K562 (cell line): Measurements from ENCODE around the gene MYOZ3. TPM values are rescaled to one million over a fixed set of nuclear protein-coding genes. Genes with fewer than 3 reads are reported as not detected.

ENCODE experiments used
- ATAC-seq: fragments of 200-7000 bp; cut with Tn5 transposase; 3 replicates; pipeline ENCODE4 v1.9.1; 2020; ENCODE audit warnings: moderate library complexity
- BruUV-seq: library from RNA; stranded (reverse); fragments of 400-500 nt; replicated peaks from 2 replicates; lab custom pipeline; 2021; lab: Mats Ljungman, UMichigan
- CTCF ChIA-PET: fragments of 300-600 bp; formaldehyde crosslinking; extraction: SDS; loops from one replicate; lab custom pipeline; 2021; ENCODE audit warnings: low intra/inter-chr PET ratio; lab: Yijun Ruan, JAX
- POLR2A ChIA-PET: fragments of 300-600, 350-650 bp; sonication (Branson Sonifier 250); formaldehyde crosslinking; extraction: SDS; loops from one replicate; lab custom pipeline; 2021; ENCODE audit warnings: antibody characterized with exemption, inconsistent platforms; lab: Yijun Ruan, JAX
- DNase-seq, 4 experiments: peaks; one replicate each; pipeline versions ENCODE4 v3.0.0 to v3.0.0-alpha.2; 2011 to 2018; ENCODE audit warnings: low spot score in 3 of 4, mixed read lengths in 3 of 4; ENCODE audit errors: extremely low read depth in 1 of 4
- FAIRE-seq: peaks from 2 replicates; lab custom pipeline; 2011; peaks lifted over from hg19 to GRCh38; lab: Jason Lieb, UNC
- H2AFZ ChIP-seq: 2 replicates; pipeline ENCODE4 v1.6.0; 2011; ENCODE audit warnings: low read depth, low read length, control low read depth, inconsistent platforms
- H3K27ac ChIP-seq: fragments of 200-600 bp; 3 replicates; pipeline ENCODE4 v1.8.0; 2011; ENCODE audit warnings: low read depth, mild to moderate bottlenecking, control low read depth, inconsistent platforms, low read length, moderate library complexity, mixed read lengths; ENCODE audit errors: extremely low read depth
- H3K27me3 ChIP-seq, 2 experiments: fragments of 300-600 bp in 1 of 2; 2 replicates in 1 of 2; 3 replicates in 1 of 2; pipeline versions ENCODE4 v1.6.0 to v1.8.0; 2011; ENCODE audit warnings: inconsistent platforms in 2 of 2, low read length in 2 of 2, mild to moderate bottlenecking in 1 of 2, mixed read lengths in 1 of 2, moderate library complexity in 1 of 2; ENCODE audit not compliant: control insufficient read depth in 2 of 2, insufficient read depth in 2 of 2
- H3K36me3 ChIP-seq: fragments of 300-600 bp; 3 replicates; pipeline ENCODE4 v1.8.0; 2011; ENCODE audit warnings: mild to moderate bottlenecking, low read length, inconsistent platforms; ENCODE audit not compliant: control insufficient read depth, insufficient read depth
- H3K4me1 ChIP-seq, 2 experiments: fragments of 200-600 bp in 1 of 2; replicated peaks in 1 of 2; 2 replicates in 1 of 2; 3 replicates in 1 of 2; pipeline versions ENCODE4 v1.5.1 to v1.8.0; 2011; ENCODE audit warnings: inconsistent platforms in 2 of 2, low read length in 2 of 2, mild to moderate bottlenecking in 1 of 2, mixed read lengths in 1 of 2, moderate library complexity in 1 of 2; ENCODE audit not compliant: control insufficient read depth in 2 of 2, insufficient read depth in 2 of 2
- H3K4me2 ChIP-seq: 2 replicates; pipeline ENCODE4 v1.6.1; 2011; ENCODE audit warnings: low read length, control low read depth, inconsistent platforms, mixed read lengths; ENCODE audit not compliant: insufficient read depth
- H3K4me3 ChIP-seq: fragments of 200-600 bp; sonication (generic), shearing (Covaris generic); 2 replicates; pipeline ENCODE4 v1.5.1; 2016; ENCODE audit warnings: control low read depth, inconsistent platforms
- H3K79me2 ChIP-seq: fragments of 200-600 bp; 3 replicates; pipeline ENCODE4 v1.8.0; 2011; ENCODE audit warnings: low read length, inconsistent platforms; ENCODE audit not compliant: control insufficient read depth, insufficient read depth
- H3K9ac ChIP-seq, 2 experiments: 2 replicates each; pipeline versions ENCODE4 v1.6.0 to v1.6.1; 2011; ENCODE audit warnings: low read depth in 2 of 2, low read length in 2 of 2, control low read depth in 1 of 2, inconsistent platforms in 1 of 2, mild to moderate bottlenecking in 1 of 2, mixed read lengths in 1 of 2; ENCODE audit not compliant: insufficient read depth in 1 of 2
- H3K9me1 ChIP-seq: one replicate; pipeline ENCODE4 v1.6.0; 2011; ENCODE audit warnings: inconsistent platforms, mild to moderate bottlenecking, low read length, moderate library complexity; ENCODE audit not compliant: control insufficient read depth, insufficient read depth
- H3K9me3 ChIP-seq: replicated peaks from 2 replicates; pipeline ENCODE4 v1.5.1; 2011; ENCODE audit warnings: low read depth, low read length, inconsistent platforms; ENCODE audit not compliant: control insufficient read depth, insufficient read depth
- H4K20me1 ChIP-seq: replicated peaks from 2 replicates; pipeline ENCODE4 v1.6.1; 2011; ENCODE audit warnings: low read length, inconsistent platforms, mixed read lengths; ENCODE audit not compliant: control insufficient read depth, insufficient read depth
- CTCF ChIP-seq, 3 experiments: IDR thresholded peaks in 2 of 3; conservative IDR thresholded peaks in 1 of 3; 2 replicates each; pipeline ENCODE4 v1.5.1; 2011 to 2012; ENCODE audit warnings: low read length in 3 of 3, mild to moderate bottlenecking in 3 of 3, control low read depth in 2 of 3, improper control_type of control experiment in 1 of 3, inconsistent platforms in 1 of 3, low read depth in 1 of 3, mixed read lengths in 1 of 3, moderate library complexity in 1 of 3; ENCODE audit not compliant: insufficient read depth in 2 of 3
- EHMT2 ChIP-seq: fragments of 450-650 bp; IDR thresholded peaks from 2 replicates; pipeline ENCODE4 v1.6.1; 2018; ENCODE audit warnings: antibody characterized with exemption
- ETS1 ChIP-seq: conservative IDR thresholded peaks from 2 replicates; pipeline ENCODE4 v1.6.1; 2011; ENCODE audit warnings: low read depth, mild to moderate bottlenecking, low read length; ENCODE audit not compliant: control insufficient read depth
- KDM2B ChIP-seq: fragments of 250-450 bp; sonication (Bioruptor Pico); IDR thresholded peaks from 2 replicates; pipeline ENCODE4 v1.8.0; 2021; ENCODE audit warnings: mild to moderate bottlenecking, moderate library complexity
- RAD21 ChIP-seq, 2 experiments: fragments of 250-450 bp in 1 of 2; fragments of 450-650 bp in 1 of 2; sonication (Bioruptor Pico) in 1 of 2; formaldehyde crosslinking in 1 of 2; IDR thresholded peaks in 1 of 2; conservative IDR thresholded peaks in 1 of 2; 2 replicates each; pipeline versions ENCODE4 v1.4.0 to v1.8.0; 2020 to 2022; ENCODE audit warnings: mild to moderate bottlenecking in 2 of 2, moderate library complexity in 1 of 2
- WGBS: fragments of 100-300 bp; shearing (Covaris generic); methylation state at CpG from one replicate; pipeline ENCODE4 v1.1.6; 2016; ENCODE audit warnings: low coverage, mixed read lengths; ENCODE audit not compliant: insufficient coverage; ENCODE audit errors: missing lambda C conversion rate; 5-methylcytosine and 5-hydroxymethylcytosine counted together
- in situ Hi-C: fragments of 300-500 bp; cut with MboI; formaldehyde crosslinking; loops from 4 replicates; pipeline ENCODE4 v1.15.0; 2018; ENCODE audit warnings: inconsistent platforms, mixed read lengths
- intact Hi-C: fragments of 100-400 bp; cut with micrococcal nuclease; formaldehyde crosslinking; loops from 2 replicates; pipeline ENCODE4 v1.14.2; 2022
- polyA plus RNA-seq, 8 experiments: library from polyadenylated mRNA; depleted of rRNA in 4 of 8; stranded (reverse) in 5 of 8; unstranded in 3 of 8; fragments of >200 nt; fragmentation: Nextera tagmentation in 2 of 8; fragmentation: Illumina TruSeq in 1 of 8; extraction: Ambion mirVana in 2 of 8; extraction: Trizol in 1 of 8; gene quantifications; 2 replicates each; pipeline versions ENCODE4 v1.2.1 to v1.2.3, GENCODE V29; 2011 to 2014; ENCODE audit warnings: inconsistent platforms in 1 of 8, missing spikeins in 1 of 8
- total RNA-seq, 7 experiments: library from RNA; depleted of rRNA in 6 of 7; stranded (reverse); fragments of >200 nt in 6 of 7; fragmentation: Illumina TruSeq in 2 of 7; extraction: Trizol in 2 of 7; gene quantifications; 2 replicates each; pipeline versions ENCODE4 v1.2.1 to v1.2.3, GENCODE V29; 2011 to 2021; ENCODE audit warnings: low replicate concordance in 1 of 7

MYOZ3 gene
- total and polyA plus RNA-seq, 9 of the 15 experiments (the other 6 are each of a cell fraction or from before 2014, with no cell fraction given): not detected

GRCh38 chr5:150653145-150653761 lies 7.8 kb upstream of the MYOZ3 start:
- Histone ChIP-seq H4K20me1 (peaks cover 6% of the 10 kb centered on the region; the same call in 1 of the 2 replicates), H3K4me2 (no peak overlapping the region), H3K79me2 (no peaks in the 10 kb centered on the region), H3K27ac (no peak overlapping the region), H3K9me1 (no peaks in the 10 kb centered on the region), H2AFZ (no peak overlapping the region), H3K4me1 (peaks cover 9 to 30% of the 10 kb centered on the region in 2 experiments; a peak in 4 of 5 replicates), H3K9me3 (no peaks in the 10 kb centered on the region), H3K4me3 (no peak overlapping the region), H3K36me3 (no peaks in the 10 kb centered on the region), H3K27me3 (peaks cover 19 to 49% of the 10 kb centered on the region in 2 experiments), H3K9ac (no peak overlapping the region)
- intact Hi-C loops: no loop called here
- 2% methylated on average over 5 of the region's 5 CpGs for WGBS
- POLR2A ChIA-PET: interaction anchor here (0.6 to 0.8 kb wide), 3 partner anchors 47 to 491 kb away, joined by 3 to 4 read pairs (median 3); no protein-coding TSS in a partner anchor
- FAIRE-seq: no peak
- in situ Hi-C loops: loop anchor here (5.0 to 10.0 kb wide), 2 partner anchors 91 to 198 kb away; no protein-coding TSS in a partner anchor
- BruUV-seq: no TSS peak
- 0 out of 6 replicates have a peak, but pooled peaks of 1 of the 3 experiments have one; percentile 6 for TF ChIP-seq CTCF (IDR thresholded peaks at IDR 0.05 in 2 of 3, conservative IDR thresholded peaks at IDR 0.05 in 1 of 3; ENCODE audit: insufficient read depth in 2 of 3, low read depth in 1 of 3, low read length in 3 of 3)
- peak in 1 of 2 experiments; percentile 16; a peak in 1 of 4 replicates for TF ChIP-seq RAD21 (CRISPR knock-in tag; conservative IDR thresholded peaks at IDR 0.05 in 1 of 2, IDR thresholded peaks at IDR 0.05 in 1 of 2)
- TF ChIP-seq EHMT2: no peak
- TF ChIP-seq ETS1: no peak
- TF ChIP-seq KDM2B (CRISPR knock-in tag): no peak
- CTCF ChIA-PET: interaction anchor here (1.3 kb wide), 1 partner anchor 93 kb away, joined by 4 read pairs; no protein-coding TSS in a partner anchor
- DNase-seq: no peak
- no peak for ATAC-seq
